ENCODE measurements around the gene RNF166.

The RNF166 gene

GRCh38 chr16:88698646-88699045, 7.6 kb downstream of the RNF166 start:
- H3K56ac ChIP-seq (ENCODE audit: low read length), result no peak overlapping the region
- H3K23ac ChIP-seq (ENCODE audit: low read length), result no peak overlapping the region
- no peak overlapping the region for H2BK120ac ChIP-seq (ENCODE audit: low read depth, low read length)
- no peaks in the 10 kb centered on the region for H3K27me3 ChIP-seq (ENCODE audit: insufficient read depth, low read length, poor library complexity)
- no peak overlapping the region for H2AK5ac ChIP-seq (ENCODE audit: low read length)
- H3K18ac ChIP-seq (ENCODE audit: low read length), result no peak overlapping the region
- H2BK15ac ChIP-seq (replicated peaks; ENCODE audit: low read depth), result no peak overlapping the region
- H4K5ac ChIP-seq (ENCODE audit: low read length), result no peak overlapping the region
- no peak overlapping the region for H3K4me3 ChIP-seq (ENCODE audit: low read length)
- H3K4me1 ChIP-seq (ENCODE audit: control insufficient read depth, low read depth, low read length), result no peaks in the 10 kb centered on the region
- no peak overlapping the region for H2BK5ac ChIP-seq (ENCODE audit: low read length)
- H3K9ac ChIP-seq (ENCODE audit: low read length), result no peak overlapping the region
- no peak overlapping the region for H3K4ac ChIP-seq (ENCODE audit: low read depth, low read length)
- no peak overlapping the region for H3K27ac ChIP-seq (ENCODE audit: low read depth, low read length)
- no peaks in the 10 kb centered on the region for H3K79me2 ChIP-seq (ENCODE audit: control insufficient read depth, insufficient read depth, low read length)
- no peak overlapping the region for H3K4me2 ChIP-seq (ENCODE audit: low read length)
- WGBS (ENCODE audit: extremely low coverage, insufficient coverage, low lambda C conversion rate), result no CpG with 5 or more reads among the region's 25 CpGs
- H3K36me3 ChIP-seq (ENCODE audit: control insufficient read depth, insufficient read depth, low read length), result no peaks in the 10 kb centered on the region
- no peak overlapping the region for H4K8ac ChIP-seq (ENCODE audit: low read depth, low read length)
- no peaks in the 10 kb centered on the region for H3K79me1 ChIP-seq (ENCODE audit: low read length)
- DNase-seq, result no peak

- H3K36me3 ChIP-seq (ENCODE audit: control insufficient read depth, insufficient read depth, low read length), result no peaks in the 10 kb centered on the region
- H3K27ac ChIP-seq (ENCODE audit: low read depth, low read length), result no peak overlapping the region
- no peaks in the 10 kb centered on the region for H3K27me3 ChIP-seq (ENCODE audit: insufficient read depth, low read length, poor library complexity)
- H3K79me2 ChIP-seq (ENCODE audit: control insufficient read depth, insufficient read depth, low read length), result no peaks in the 10 kb centered on the region
- H3K9ac ChIP-seq (ENCODE audit: low read length), result no peak overlapping the region
- WGBS (ENCODE audit: extremely low coverage, insufficient coverage, low lambda C conversion rate), result no CpG with 5 or more reads among the region's 37 CpGs
- H2BK5ac ChIP-seq (ENCODE audit: low read length), result no peak overlapping the region
- no peak for DNase-seq
- H3K23ac ChIP-seq (ENCODE audit: low read length), result no peak overlapping the region
- H3K56ac ChIP-seq (ENCODE audit: low read length), result no peak overlapping the region
- H2AK5ac ChIP-seq (ENCODE audit: low read length), result no peak overlapping the region
- no peak overlapping the region for H4K5ac ChIP-seq (ENCODE audit: low read length)
- H2BK15ac ChIP-seq (replicated peaks; ENCODE audit: low read depth), result no peak overlapping the region
- no peaks in the 10 kb centered on the region for H3K79me1 ChIP-seq (ENCODE audit: low read length)
- H3K4ac ChIP-seq (ENCODE audit: low read depth, low read length), result no peak overlapping the region
- H2BK120ac ChIP-seq (ENCODE audit: low read depth, low read length), result no peak overlapping the region
- no peak overlapping the region for H3K18ac ChIP-seq (ENCODE audit: low read length)
- no peaks in the 10 kb centered on the region for H3K4me1 ChIP-seq (ENCODE audit: control insufficient read depth, low read depth, low read length)
- no peak overlapping the region for H3K4me2 ChIP-seq (ENCODE audit: low read length)
- H3K4me3 ChIP-seq (ENCODE audit: low read length), result no peak overlapping the region
- no peak overlapping the region for H4K8ac ChIP-seq (ENCODE audit: low read depth, low read length)
Observed at GRCh38 chr16:88697831-88698615, 8.2 kb downstream of the RNF166 start.

DNA sequence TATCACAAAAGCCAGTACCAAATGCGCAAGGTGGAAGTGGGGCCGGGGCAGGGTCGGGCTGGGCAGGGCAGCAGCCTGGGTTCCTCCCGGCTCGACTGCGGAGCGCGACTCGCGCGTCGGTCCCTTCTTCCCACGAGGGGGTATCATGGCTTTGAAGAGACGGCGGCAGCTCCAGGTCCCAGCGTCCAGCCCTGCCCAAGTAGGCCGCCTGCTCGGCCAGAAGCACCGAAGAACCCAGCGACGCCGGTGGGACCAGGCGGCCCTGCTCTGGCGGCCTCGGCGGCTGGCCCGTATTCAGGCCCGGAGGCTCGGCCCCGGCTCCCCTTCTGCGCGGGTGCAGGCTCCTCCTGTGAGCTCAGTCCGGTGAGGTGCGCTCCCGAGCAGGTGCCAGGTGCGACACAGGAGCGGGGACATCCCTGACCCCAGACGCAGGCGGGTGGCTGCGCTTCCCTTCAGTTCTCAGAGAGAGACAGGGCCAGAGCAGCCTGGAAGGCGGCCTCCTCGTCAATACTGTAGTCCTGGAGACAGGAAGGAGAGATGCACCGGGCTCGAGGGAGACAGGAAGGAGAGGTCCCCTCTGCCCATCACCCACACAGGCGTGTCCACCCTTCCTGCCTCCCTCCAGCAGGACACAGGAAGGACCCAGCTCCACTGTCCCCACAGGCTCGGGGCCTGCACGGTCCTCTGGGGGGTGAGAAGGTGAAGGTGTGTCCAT, 8.9 kb downstream of the RNF166 start:
- Histone ChIP-seq H4K5ac (ENCODE audit: low read length) (no peak overlapping the region), H3K4me3 (ENCODE audit: low read length) (no peak overlapping the region), H2BK120ac (ENCODE audit: low read depth, low read length) (no peak overlapping the region), H3K27me3 (ENCODE audit: insufficient read depth, low read length, poor library complexity) (no peaks in the 10 kb centered on the region), H3K79me1 (ENCODE audit: low read length) (no peaks in the 10 kb centered on the region), H3K23ac (ENCODE audit: low read length) (no peak overlapping the region), H2BK5ac (ENCODE audit: low read length) (no peak overlapping the region), H3K79me2 (ENCODE audit: control insufficient read depth, insufficient read depth, low read length) (no peaks in the 10 kb centered on the region), H3K36me3 (ENCODE audit: control insufficient read depth, insufficient read depth, low read length) (no peaks in the 10 kb centered on the region), H2AK5ac (ENCODE audit: low read length) (no peak overlapping the region), H2BK15ac (replicated peaks; ENCODE audit: low read depth) (no peak overlapping the region), H3K4me2 (ENCODE audit: low read length) (no peak overlapping the region), H3K18ac (ENCODE audit: low read length) (no peak overlapping the region), H4K8ac (ENCODE audit: low read depth, low read length) (no peak overlapping the region), H3K4ac (ENCODE audit: low read depth, low read length) (no peak overlapping the region), H3K27ac (ENCODE audit: low read depth, low read length) (no peak overlapping the region), H3K4me1 (ENCODE audit: control insufficient read depth, low read depth, low read length) (no peaks in the 10 kb centered on the region), H3K56ac (ENCODE audit: low read length) (no peak overlapping the region), H3K9ac (ENCODE audit: low read length) (no peak overlapping the region)
- DNase-seq, result no peak
- no CpG with 5 or more reads among the region's 47 CpGs for WGBS (ENCODE audit: extremely low coverage, insufficient coverage, low lambda C conversion rate)

DNA sequence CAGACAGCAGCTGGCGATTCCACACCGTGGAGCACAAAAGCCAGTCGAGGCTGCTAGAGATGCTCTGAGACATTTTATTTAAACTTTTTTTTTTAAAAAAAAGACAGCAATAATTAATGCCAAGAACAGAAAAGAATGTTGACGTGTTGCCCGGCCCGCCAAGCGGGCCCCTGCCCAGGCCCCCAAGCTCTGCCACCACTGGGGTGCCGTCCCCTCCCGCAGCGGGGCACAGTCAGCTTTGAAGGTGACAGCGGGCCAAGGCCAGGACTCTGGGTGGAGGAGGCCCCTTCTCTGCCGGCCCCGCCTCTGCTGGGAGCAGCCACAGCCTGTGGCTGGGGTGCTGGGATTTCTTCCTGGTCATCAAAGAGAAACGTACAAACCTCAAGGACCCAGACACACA, 9.8 kb downstream of the RNF166 start:
- H2BK120ac ChIP-seq (ENCODE audit: low read depth, low read length), result no peak overlapping the region
- H3K27me3 ChIP-seq (ENCODE audit: insufficient read depth, low read length, poor library complexity), result no peaks in the 10 kb centered on the region
- H3K4me2 ChIP-seq (ENCODE audit: low read length), result no peak overlapping the region
- H4K8ac ChIP-seq (ENCODE audit: low read depth, low read length), result no peak overlapping the region
- DNase-seq, result no peak
- H2AK5ac ChIP-seq (ENCODE audit: low read length), result no peak overlapping the region
- no peak overlapping the region for H2BK15ac ChIP-seq (replicated peaks; ENCODE audit: low read depth)
- no peak overlapping the region for H2BK5ac ChIP-seq (ENCODE audit: low read length)
- no peak overlapping the region for H3K4me3 ChIP-seq (ENCODE audit: low read length)
- H3K56ac ChIP-seq (ENCODE audit: low read length), result no peak overlapping the region
- H3K4me1 ChIP-seq (ENCODE audit: control insufficient read depth, low read depth, low read length), result no peaks in the 10 kb centered on the region
- no peaks in the 10 kb centered on the region for H3K79me1 ChIP-seq (ENCODE audit: low read length)
- no CpG with 5 or more reads among the region's 14 CpGs for WGBS (ENCODE audit: extremely low coverage, insufficient coverage, low lambda C conversion rate)
- H3K18ac ChIP-seq (ENCODE audit: low read length), result no peak overlapping the region
- no peaks in the 10 kb centered on the region for H3K36me3 ChIP-seq (ENCODE audit: control insufficient read depth, insufficient read depth, low read length)
- H3K79me2 ChIP-seq (ENCODE audit: control insufficient read depth, insufficient read depth, low read length), result no peaks in the 10 kb centered on the region
- H3K27ac ChIP-seq (ENCODE audit: low read depth, low read length), result no peak overlapping the region
- H3K23ac ChIP-seq (ENCODE audit: low read length), result no peak overlapping the region
- H3K9ac ChIP-seq (ENCODE audit: low read length), result no peak overlapping the region
- H4K5ac ChIP-seq (ENCODE audit: low read length), result no peak overlapping the region
- H3K4ac ChIP-seq (ENCODE audit: low read depth, low read length), result no peak overlapping the region

DNA sequence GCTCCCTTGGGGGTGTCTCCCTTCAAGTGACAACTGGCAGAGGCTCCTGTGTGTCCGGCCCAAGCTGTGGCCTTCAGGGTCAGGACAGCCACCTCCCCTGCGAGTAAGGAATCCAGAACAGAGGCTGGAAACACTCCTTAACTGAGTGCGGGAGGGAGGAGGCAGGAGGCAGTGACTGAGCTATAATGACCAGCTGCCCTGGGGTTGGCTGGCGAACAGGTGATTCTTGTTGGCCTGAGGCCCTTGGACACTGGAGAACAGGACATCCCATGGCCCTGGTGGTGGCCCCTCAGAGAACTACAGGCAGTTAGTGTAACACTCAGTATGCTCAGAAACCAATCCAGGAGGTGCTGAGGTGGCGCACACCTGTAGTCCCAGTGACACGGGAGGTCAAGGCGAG, 10.5 kb downstream of the RNF166 start:
- Histone ChIP-seq H3K27me3 (ENCODE audit: insufficient read depth, low read length, poor library complexity) (no peaks in the 10 kb centered on the region), H2BK15ac (replicated peaks; ENCODE audit: low read depth) (no peak overlapping the region), H3K18ac (ENCODE audit: low read length) (no peak overlapping the region), H4K5ac (ENCODE audit: low read length) (no peak overlapping the region), H4K8ac (ENCODE audit: low read depth, low read length) (no peak overlapping the region), H2BK5ac (ENCODE audit: low read length) (no peak overlapping the region), H3K27ac (ENCODE audit: low read depth, low read length) (no peak overlapping the region), H3K36me3 (ENCODE audit: control insufficient read depth, insufficient read depth, low read length) (no peaks in the 10 kb centered on the region), H3K4me3 (ENCODE audit: low read length) (no peak overlapping the region), H2BK120ac (ENCODE audit: low read depth, low read length) (no peak overlapping the region), H3K79me1 (ENCODE audit: low read length) (no peaks in the 10 kb centered on the region), H3K79me2 (ENCODE audit: control insufficient read depth, insufficient read depth, low read length) (no peaks in the 10 kb centered on the region), H3K4me2 (ENCODE audit: low read length) (no peak overlapping the region), H3K4me1 (ENCODE audit: control insufficient read depth, low read depth, low read length) (no peaks in the 10 kb centered on the region), H3K9ac (ENCODE audit: low read length) (no peak overlapping the region), H3K23ac (ENCODE audit: low read length) (no peak overlapping the region), H3K4ac (ENCODE audit: low read depth, low read length) (no peak overlapping the region), H3K56ac (ENCODE audit: low read length) (no peak overlapping the region), H2AK5ac (ENCODE audit: low read length) (no peak overlapping the region)
- no peak for DNase-seq
- no CpG with 5 or more reads among the region's 7 CpGs for WGBS (ENCODE audit: extremely low coverage, insufficient coverage, low lambda C conversion rate)
